GM12801 (cell line): Measurements from ENCODE around the gene NFE2L3.

Experiments used
- TF ChIP-seq, protein P1 (sequence below): IDR thresholded peaks from one replicate; pipeline ENCODE4 v1.5.1; 2011; ENCODE audit warnings: control low read depth; ENCODE audit not compliant: insufficient read length; ENCODE audit errors: extremely low read depth

Gene NFE2L3

DNA sequence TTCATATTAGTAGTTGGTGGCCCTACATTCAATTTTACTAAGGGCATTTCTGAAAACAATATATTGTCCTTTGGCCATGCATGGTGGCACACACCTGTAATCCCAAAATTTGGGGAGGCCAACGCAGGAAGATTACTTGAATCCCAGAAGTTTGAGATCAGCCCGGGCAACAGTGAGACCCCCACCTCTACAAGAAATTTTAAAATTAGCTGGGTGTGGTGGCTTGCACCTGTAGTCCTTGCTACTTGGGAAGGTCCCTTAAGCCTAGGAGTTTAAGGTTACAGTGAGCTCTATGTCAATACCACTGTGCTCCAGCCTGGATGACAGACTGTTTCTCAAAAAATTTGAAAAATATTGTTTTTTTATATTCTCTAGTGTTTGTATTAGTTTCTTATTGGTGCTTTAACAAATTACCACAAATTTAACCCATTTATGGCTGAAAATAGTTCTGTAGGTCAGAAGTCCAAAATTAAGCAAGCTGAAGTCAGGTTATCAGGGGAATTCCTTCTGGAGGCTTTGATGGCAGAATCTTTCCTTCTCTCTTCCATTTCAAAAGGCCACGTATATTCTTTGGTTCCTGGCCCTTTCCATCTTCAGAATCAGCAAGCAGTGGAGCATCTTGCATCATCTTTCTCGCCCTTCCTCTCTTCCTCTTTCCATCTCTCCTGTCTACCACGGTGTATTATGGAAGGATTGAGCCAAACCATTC is 62.0 kb downstream of the NFE2L3 start:
- TF ChIP-seq, protein P1, sequence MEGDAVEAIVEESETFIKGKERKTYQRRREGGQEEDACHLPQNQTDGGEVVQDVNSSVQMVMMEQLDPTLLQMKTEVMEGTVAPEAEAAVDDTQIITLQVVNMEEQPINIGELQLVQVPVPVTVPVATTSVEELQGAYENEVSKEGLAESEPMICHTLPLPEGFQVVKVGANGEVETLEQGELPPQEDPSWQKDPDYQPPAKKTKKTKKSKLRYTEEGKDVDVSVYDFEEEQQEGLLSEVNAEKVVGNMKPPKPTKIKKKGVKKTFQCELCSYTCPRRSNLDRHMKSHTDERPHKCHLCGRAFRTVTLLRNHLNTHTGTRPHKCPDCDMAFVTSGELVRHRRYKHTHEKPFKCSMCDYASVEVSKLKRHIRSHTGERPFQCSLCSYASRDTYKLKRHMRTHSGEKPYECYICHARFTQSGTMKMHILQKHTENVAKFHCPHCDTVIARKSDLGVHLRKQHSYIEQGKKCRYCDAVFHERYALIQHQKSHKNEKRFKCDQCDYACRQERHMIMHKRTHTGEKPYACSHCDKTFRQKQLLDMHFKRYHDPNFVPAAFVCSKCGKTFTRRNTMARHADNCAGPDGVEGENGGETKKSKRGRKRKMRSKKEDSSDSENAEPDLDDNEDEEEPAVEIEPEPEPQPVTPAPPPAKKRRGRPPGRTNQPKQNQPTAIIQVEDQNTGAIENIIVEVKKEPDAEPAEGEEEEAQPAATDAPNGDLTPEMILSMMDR = no peak

DNA sequence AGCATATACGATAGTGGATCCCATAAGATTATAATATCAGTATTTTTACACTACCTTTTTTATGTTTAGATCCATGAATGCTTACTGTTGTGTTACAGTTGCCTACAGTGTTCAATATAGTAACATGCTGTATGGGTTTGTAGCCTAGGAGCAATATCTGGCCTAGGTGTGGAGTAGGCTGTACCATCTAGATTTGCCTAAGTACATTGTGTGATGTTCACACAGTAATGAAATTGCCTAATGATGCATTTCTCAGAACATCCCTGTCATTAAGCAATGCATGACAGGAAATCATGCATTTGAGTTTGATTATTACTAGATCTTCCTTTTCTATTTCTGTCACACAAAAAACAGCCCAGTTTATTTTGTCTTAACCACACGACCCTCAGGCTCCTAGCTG is 64.1 kb downstream of the NFE2L3 start:
- TF ChIP-seq, protein P1 = no peak

DNA sequence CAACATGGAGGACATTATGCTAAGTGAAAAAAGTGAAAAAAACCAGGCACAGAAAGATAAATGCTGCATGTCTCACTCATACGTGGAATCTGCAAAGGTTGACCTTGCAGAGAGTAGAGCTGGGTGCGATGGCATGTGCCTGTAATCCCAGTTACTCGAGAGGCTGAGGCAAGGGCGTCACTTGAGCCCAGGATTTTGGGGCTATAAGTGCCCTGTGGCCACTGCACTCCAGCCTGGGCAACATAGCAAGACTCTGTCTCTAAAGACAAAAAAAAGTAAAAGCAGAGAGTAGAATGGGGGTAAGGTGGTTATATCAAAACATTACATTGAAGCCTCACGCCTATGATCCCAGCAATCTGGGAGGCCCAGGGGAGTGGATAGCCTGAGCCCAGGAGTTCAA is 72.4 kb downstream of the NFE2L3 start:
- TF ChIP-seq, protein P1 = no peak

DNA sequence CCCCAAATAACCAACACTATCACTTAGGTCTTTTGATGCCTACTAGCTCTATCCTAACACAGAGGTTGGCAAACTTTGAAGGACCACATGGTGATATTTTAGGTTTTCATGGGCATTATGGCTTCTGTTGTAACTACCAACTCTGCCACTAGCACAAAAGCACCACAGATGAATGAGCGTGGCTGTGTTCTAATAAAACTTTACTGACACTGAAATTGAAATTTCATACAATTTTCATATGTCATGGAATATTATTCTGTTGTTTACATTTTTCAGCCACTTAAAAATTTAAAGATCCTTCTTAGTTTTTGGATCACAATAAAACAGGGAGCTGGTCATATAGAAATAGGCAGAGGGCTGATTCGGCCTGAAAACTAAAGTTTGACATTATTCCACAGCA is 76.0 kb downstream of the NFE2L3 start:
- TF ChIP-seq, protein P1 = no peak

DNA sequence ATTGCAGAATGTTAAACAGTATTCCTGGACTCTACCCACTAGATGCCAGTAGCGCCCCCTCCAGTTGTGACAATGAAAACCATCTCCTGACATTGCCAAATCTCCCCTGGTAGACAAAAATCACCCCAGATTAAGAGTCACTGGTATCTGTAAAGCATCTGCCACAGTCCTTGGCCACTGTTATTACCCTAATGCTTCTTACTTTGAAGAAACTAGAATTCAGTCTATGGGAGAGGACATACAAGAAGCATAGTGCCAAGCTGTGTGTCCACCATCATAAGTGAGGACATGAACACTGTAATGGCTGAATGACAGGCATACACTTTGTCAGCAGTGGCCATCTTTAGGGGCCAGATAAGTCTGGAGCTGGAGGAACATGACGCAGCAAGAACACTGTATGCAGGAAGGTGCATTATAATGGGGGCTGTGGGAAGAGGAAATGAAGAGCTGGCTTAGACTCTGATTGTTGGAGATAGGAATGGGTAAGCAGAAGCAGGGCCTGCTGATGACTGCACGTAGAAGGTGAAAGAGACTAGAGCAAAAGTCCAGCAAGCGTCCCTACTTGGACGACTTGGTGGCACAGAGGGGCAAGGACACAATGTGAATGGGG is 82.0 kb downstream of the NFE2L3 start:
- TF ChIP-seq, protein P1 = no peak
